HG03520 (cell line): ENCODE results near the gene NR1I2.

Source experiments
- ATAC-seq: cut with Tn5 transposase; IDR thresholded peaks from one replicate; pipeline ENCODE4 v1.9.1; 2021; ENCODE audit warnings: mild to moderate bottlenecking, moderate library complexity; ENCODE audit not compliant: unreplicated experiment

Gene NR1I2

GRCh38 chr3:119817583-119818363 lies 35.9 kb downstream of the NR1I2 start:
- no peak for ATAC-seq

GRCh38 chr3:119818937-119819336 lies 37.0 kb downstream of the NR1I2 start:
- ATAC-seq = no peak

GRCh38 chr3:119819806-119820205 lies 37.9 kb downstream of the NR1I2 start:
- ATAC-seq = no peak

GRCh38 chr3:119825820-119826219 lies 43.9 kb downstream of the NR1I2 start:
- no peak for ATAC-seq

- ATAC-seq = no peak
Measured at GRCh38 chr3:119826711-119827608, 45.1 kb downstream of the NR1I2 start.

- ATAC-seq = no peak
Measured at GRCh38 chr3:119829420-119829819, 47.5 kb downstream of the NR1I2 start.

- ATAC-seq = no peak
Measured at GRCh38 chr3:119831022-119831421, 49.1 kb downstream of the NR1I2 start.

GRCh38 chr3:119831941-119832371 lies 50.1 kb downstream of the NR1I2 start:
- ATAC-seq = no peak

GRCh38 chr3:119834754-119835370 lies 53.0 kb downstream of the NR1I2 start:
- ATAC-seq = no peak

GRCh38 chr3:119835556-119835955 lies 53.7 kb downstream of the NR1I2 start:
- no peak for ATAC-seq

GRCh38 chr3:119841808-119842471 lies 60.0 kb downstream of the NR1I2 start:
- ATAC-seq = no peak

GRCh38 chr3:119849126-119849525 lies 67.2 kb downstream of the NR1I2 start:
- ATAC-seq = no peak

GRCh38 chr3:119856695-119857094 lies 74.8 kb downstream of the NR1I2 start:
- ATAC-seq = no peak

- ATAC-seq = no peak
Measured at GRCh38 chr3:119858957-119859356, 77.1 kb downstream of the NR1I2 start.

GRCh38 chr3:119859728-119860127 lies 77.8 kb downstream of the NR1I2 start:
- no peak for ATAC-seq

- no peak for ATAC-seq
Measured at GRCh38 chr3:119861681-119862080, 79.8 kb downstream of the NR1I2 start.

GRCh38 chr3:119862616-119863015 lies 80.7 kb downstream of the NR1I2 start:
- ATAC-seq = no peak

- no peak for ATAC-seq
Measured at GRCh38 chr3:119864476-119864875, 82.6 kb downstream of the NR1I2 start.
